ENCODE results near the gene SDR42E1. TPM values are rescaled to one million over a fixed set of nuclear protein-coding genes. Genes with fewer than 3 reads are reported as not detected.

The SDR42E1 gene
- polyA plus RNA-seq, 2 donors: 2.3 to 3.6 TPM

DNA sequence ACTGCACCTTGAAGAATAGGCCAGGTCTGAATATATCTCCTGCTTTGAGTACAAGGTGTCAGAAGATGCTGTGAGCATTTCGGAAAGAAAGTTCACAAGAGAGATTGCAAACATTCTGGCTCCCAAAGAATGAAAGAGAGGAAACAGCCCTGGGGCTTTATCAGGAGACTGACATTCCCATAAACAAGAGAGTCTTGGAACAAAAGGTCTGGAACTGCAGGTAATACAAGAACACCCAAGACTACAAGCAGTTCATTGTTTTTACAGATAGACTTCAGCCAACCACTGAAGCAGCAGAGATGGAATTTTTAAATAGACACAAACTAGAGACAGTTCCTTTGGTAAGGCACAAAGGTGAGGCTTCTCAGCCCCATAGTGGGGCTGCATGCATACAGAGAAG, 38.2 kb upstream of the SDR42E1 start:
- no peaks in the 10 kb centered on the region for H3K27me3 ChIP-seq (ENCODE audit: control insufficient read depth in 1 of 2, insufficient read depth in 2 of 2, low read length in 2 of 2)

DNA sequence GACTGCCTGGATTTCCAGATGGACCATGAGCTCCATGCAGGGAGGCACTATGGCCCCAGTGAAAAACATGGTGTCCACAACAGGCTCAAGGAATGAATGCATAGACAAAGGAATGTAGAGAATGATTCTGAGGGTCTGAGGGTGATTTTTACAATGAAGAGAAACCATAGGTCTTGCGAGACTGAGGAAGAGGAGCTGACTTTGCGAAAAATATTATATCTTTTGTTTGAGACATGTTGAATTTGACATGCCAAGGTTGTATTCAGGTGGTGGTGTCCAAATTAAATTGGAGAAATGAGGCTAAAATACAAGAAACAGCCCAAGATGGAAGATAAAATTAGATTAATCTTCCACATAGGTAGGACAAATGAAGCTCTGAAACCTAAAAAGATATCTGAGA, 36.5 kb upstream of the SDR42E1 start:
- H3K27me3 ChIP-seq (ENCODE audit: control insufficient read depth in 1 of 2, insufficient read depth in 2 of 2, low read length in 2 of 2): no peaks in the 10 kb centered on the region
- H3K9me3 ChIP-seq (ENCODE audit: control insufficient read depth in 2 of 2, insufficient read depth in 1 of 2, low read depth in 1 of 2, low read length in 1 of 2): no peaks in the 10 kb centered on the region
- no peak overlapping the region for H3K4me3 ChIP-seq (ENCODE audit: low read depth in 1 of 2, low read length in 2 of 2)
- H3K36me3 ChIP-seq (ENCODE audit: control insufficient read depth in 2 of 2, insufficient read depth in 2 of 2, low read length in 1 of 2): no peaks in the 10 kb centered on the region
- no peak overlapping the region for H3K27ac ChIP-seq (ENCODE audit: low read depth in 2 of 2, low read length in 1 of 2)
- peaks cover 0 to 6% of the 10 kb centered on the region in 2 donors for H3K4me1 ChIP-seq (ENCODE audit: control insufficient read depth in 2 of 2, insufficient read depth in 2 of 2, low read length in 1 of 2)
- 93 to 98% methylated on average over 2 of the region's 2 CpGs for WGBS, 2 donors

More for the DNA sequence above, 38.2 kb upstream of the SDR42E1 start:
- Histone ChIP-seq H3K4me3 (ENCODE audit: low read depth in 1 of 2, low read length in 2 of 2) (no peak overlapping the region), H3K27ac (ENCODE audit: low read depth in 2 of 2, low read length in 1 of 2) (no peak overlapping the region), H3K4me1 (ENCODE audit: control insufficient read depth in 2 of 2, insufficient read depth in 2 of 2, low read length in 1 of 2) (peaks cover 0 to 6% of the 10 kb centered on the region in 2 donors), H3K9me3 (ENCODE audit: control insufficient read depth in 2 of 2, insufficient read depth in 1 of 2, low read depth in 1 of 2, low read length in 1 of 2) (no peaks in the 10 kb centered on the region), H3K36me3 (ENCODE audit: control insufficient read depth in 2 of 2, insufficient read depth in 2 of 2, low read length in 1 of 2) (no peaks in the 10 kb centered on the region)
- 40 to 56% methylated on average over 1 of the region's 1 CpG for WGBS, 2 donors

DNA sequence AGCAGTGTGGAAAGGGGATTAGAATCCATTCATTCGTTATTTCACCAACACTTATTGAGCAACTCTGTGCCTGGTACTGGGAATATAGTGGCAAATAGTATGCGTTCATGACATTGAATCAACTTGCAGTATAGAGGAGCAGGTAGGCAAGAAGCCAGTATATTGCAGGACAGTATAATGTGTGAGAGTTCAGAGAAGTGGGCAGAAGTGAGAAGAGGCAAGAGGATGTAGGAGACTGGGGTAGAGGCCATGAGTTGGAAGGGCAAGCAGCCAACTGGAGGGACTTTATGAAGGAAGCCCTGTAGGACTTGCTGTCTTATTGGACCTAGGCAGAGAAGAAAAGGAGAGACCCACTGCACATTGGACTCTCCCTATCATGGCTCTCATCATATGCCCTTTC, 36.1 kb upstream of the SDR42E1 start:
- 65 to 68% methylated on average over 2 of the region's 2 CpGs for WGBS, 2 donors
- H3K9me3 ChIP-seq (ENCODE audit: control insufficient read depth in 2 of 2, insufficient read depth in 1 of 2, low read depth in 1 of 2, low read length in 1 of 2): no peaks in the 10 kb centered on the region
- H3K4me3 ChIP-seq (ENCODE audit: low read depth in 1 of 2, low read length in 2 of 2): no peak overlapping the region
- H3K27me3 ChIP-seq (ENCODE audit: control insufficient read depth in 1 of 2, insufficient read depth in 2 of 2, low read length in 2 of 2): no peaks in the 10 kb centered on the region
- H3K27ac ChIP-seq (ENCODE audit: low read depth in 2 of 2, low read length in 1 of 2): no peak overlapping the region
- no peaks in the 10 kb centered on the region for H3K36me3 ChIP-seq (ENCODE audit: control insufficient read depth in 2 of 2, insufficient read depth in 2 of 2, low read length in 1 of 2)
- H3K4me1 ChIP-seq (ENCODE audit: control insufficient read depth in 2 of 2, insufficient read depth in 2 of 2, low read length in 1 of 2): peaks cover 0 to 6% of the 10 kb centered on the region in 2 donors

DNA sequence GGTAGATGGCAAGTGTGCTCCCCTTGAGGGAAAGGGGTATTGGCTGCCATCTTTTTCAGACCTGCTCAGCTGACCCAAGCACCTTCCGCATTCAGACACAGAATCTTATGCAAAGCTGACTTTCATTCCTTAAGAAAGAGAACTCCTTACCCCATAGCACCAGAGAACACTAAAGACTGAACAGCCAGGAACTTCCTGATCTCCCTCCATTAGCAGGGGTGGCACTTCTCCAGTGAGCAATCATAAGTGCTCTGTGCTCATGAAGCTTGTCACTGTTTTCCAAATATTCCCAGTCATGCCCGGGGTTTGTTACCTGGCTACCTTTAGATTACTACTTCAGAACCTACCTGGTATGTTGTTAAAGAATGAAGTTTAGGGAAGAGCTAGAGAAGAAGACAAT, 35.7 kb upstream of the SDR42E1 start:
- Histone ChIP-seq H3K4me1 (ENCODE audit: control insufficient read depth in 2 of 2, insufficient read depth in 2 of 2, low read length in 1 of 2) (peaks cover 0 to 6% of the 10 kb centered on the region in 2 donors), H3K27ac (ENCODE audit: low read depth in 2 of 2, low read length in 1 of 2) (peak overlapping the region in 1 of 2 donors; percentile 28), H3K27me3 (ENCODE audit: control insufficient read depth in 1 of 2, insufficient read depth in 2 of 2, low read length in 2 of 2) (no peaks in the 10 kb centered on the region), H3K36me3 (ENCODE audit: control insufficient read depth in 2 of 2, insufficient read depth in 2 of 2, low read length in 1 of 2) (no peaks in the 10 kb centered on the region), H3K9me3 (ENCODE audit: control insufficient read depth in 2 of 2, insufficient read depth in 1 of 2, low read depth in 1 of 2, low read length in 1 of 2) (no peaks in the 10 kb centered on the region), H3K4me3 (ENCODE audit: low read depth in 1 of 2, low read length in 2 of 2) (no peak overlapping the region)
- WGBS, 2 donors: 75 to 81% methylated on average over 2 of the region's 2 CpGs

GRCh38 chr16:82046541-82046940, 35.3 kb upstream of the SDR42E1 start:
- 76 to 83% methylated on average over 4 of the region's 4 CpGs for WGBS, 2 donors
- no peak overlapping the region for H3K4me3 ChIP-seq (ENCODE audit: low read depth in 1 of 2, low read length in 2 of 2)
- H3K27me3 ChIP-seq (ENCODE audit: control insufficient read depth in 1 of 2, insufficient read depth in 2 of 2, low read length in 2 of 2): no peaks in the 10 kb centered on the region
- peaks cover 0 to 6% of the 10 kb centered on the region in 2 donors for H3K4me1 ChIP-seq (ENCODE audit: control insufficient read depth in 2 of 2, insufficient read depth in 2 of 2, low read length in 1 of 2)
- H3K36me3 ChIP-seq (ENCODE audit: control insufficient read depth in 2 of 2, insufficient read depth in 2 of 2, low read length in 1 of 2): no peaks in the 10 kb centered on the region
- peak overlapping the region in 1 of 2 donors; percentile 28 for H3K27ac ChIP-seq (ENCODE audit: low read depth in 2 of 2, low read length in 1 of 2)
- H3K9me3 ChIP-seq (ENCODE audit: control insufficient read depth in 2 of 2, insufficient read depth in 1 of 2, low read depth in 1 of 2, low read length in 1 of 2): no peaks in the 10 kb centered on the region

DNA sequence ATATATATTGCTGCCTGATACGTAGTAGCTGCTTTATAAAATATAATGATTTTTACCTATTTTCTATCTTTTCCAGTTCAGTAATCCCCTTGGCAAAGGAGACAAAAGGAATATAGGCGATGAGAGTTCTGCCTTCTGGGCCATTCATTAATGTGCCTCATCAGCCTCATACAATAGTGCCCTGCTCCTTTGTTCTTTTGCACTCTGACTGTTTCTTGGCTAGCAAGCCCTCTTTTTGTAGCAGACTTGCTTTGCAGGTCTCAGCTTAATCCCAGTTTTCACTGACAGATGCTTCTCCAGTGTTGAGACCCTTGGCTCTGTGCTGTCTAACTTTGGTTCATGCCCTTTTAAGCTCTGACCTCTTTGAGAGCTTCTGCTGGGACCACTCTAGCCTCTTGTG, 34.2 kb upstream of the SDR42E1 start:
- no peak overlapping the region for H3K4me3 ChIP-seq (ENCODE audit: low read depth in 1 of 2, low read length in 2 of 2)
- peaks cover 0 to 6% of the 10 kb centered on the region in 2 donors for H3K4me1 ChIP-seq (ENCODE audit: control insufficient read depth in 2 of 2, insufficient read depth in 2 of 2, low read length in 1 of 2)
- 34 to 43% methylated on average over 2 of the region's 2 CpGs for WGBS, 2 donors

DNA sequence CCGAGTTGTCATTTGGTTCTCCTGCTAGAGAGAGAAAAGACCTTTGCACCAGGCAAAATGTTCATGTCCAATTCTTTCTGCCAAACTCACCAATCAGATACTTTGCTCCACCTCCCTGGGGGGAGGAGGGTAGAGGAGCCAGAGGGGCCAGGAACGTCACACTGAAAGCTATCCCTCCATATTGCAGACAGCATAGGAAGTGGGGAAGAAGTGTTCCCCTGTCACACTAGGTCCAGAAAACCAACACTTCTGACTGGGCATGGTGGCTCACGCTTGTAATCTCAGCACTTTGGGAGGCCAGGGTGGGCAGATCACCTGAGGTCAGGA, 33.3 kb upstream of the SDR42E1 start:
- H3K36me3 ChIP-seq (ENCODE audit: control insufficient read depth in 2 of 2, insufficient read depth in 2 of 2, low read length in 1 of 2): no peaks in the 10 kb centered on the region

More for the DNA sequence above, 34.2 kb upstream of the SDR42E1 start:
- Histone ChIP-seq H3K36me3 (ENCODE audit: control insufficient read depth in 2 of 2, insufficient read depth in 2 of 2, low read length in 1 of 2) (no peaks in the 10 kb centered on the region), H3K27ac (ENCODE audit: low read depth in 2 of 2, low read length in 1 of 2) (peak overlapping the region in 1 of 2 donors; percentile 9), H3K9me3 (ENCODE audit: control insufficient read depth in 2 of 2, insufficient read depth in 1 of 2, low read depth in 1 of 2, low read length in 1 of 2) (no peaks in the 10 kb centered on the region), H3K27me3 (ENCODE audit: control insufficient read depth in 1 of 2, insufficient read depth in 2 of 2, low read length in 2 of 2) (no peaks in the 10 kb centered on the region)

DNA sequence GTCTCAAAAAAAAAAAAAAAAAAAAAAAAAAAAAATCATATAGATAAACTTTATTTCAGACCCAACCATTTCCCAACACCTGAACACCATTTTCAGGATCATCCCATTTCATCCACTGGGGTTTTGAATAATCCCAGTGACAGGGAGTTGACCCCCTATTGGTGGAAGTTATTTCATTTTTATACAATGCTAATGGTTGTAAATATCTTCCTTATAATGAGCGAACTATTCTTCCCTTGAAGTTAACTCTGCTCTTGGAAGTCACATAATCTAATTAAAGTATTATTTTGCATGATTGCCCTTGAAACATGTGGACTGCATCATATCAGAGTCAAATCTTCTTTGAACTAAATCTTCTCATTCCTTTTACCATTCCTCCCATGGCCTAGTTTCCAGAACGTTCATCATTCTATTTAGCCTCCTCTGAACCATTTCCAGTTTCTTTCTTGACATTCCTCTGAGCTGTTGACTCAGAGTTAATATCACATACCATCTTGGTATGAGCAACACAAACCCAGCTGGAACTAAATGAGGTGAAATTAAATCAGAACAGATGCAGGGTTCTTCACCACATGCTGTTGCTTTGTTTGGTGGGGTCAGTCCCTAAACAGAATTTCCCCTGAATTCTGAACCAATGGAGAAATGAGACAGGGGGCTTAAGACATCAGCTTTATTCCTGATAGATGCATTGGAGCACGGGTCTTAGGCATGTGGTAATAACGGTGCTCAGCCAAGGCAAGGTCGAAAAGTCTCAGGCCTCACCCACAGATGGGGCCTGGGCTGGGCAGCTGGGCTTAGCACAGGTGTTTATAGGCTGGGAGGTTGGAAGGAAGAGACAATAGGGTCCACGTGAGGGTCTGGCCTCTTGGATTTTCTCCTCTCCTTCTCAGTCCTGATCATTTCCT, 32.7 kb upstream of the SDR42E1 start:
- H3K36me3 ChIP-seq (ENCODE audit: control insufficient read depth in 2 of 2, insufficient read depth in 2 of 2, low read length in 1 of 2): no peaks in the 10 kb centered on the region
- H3K9me3 ChIP-seq (ENCODE audit: control insufficient read depth in 2 of 2, insufficient read depth in 1 of 2, low read depth in 1 of 2, low read length in 1 of 2): no peaks in the 10 kb centered on the region
- H3K27me3 ChIP-seq (ENCODE audit: control insufficient read depth in 1 of 2, insufficient read depth in 2 of 2, low read length in 2 of 2): no peaks in the 10 kb centered on the region
- peaks cover 0 to 6% of the 10 kb centered on the region in 2 donors for H3K4me1 ChIP-seq (ENCODE audit: control insufficient read depth in 2 of 2, insufficient read depth in 2 of 2, low read length in 1 of 2)
- H3K27ac ChIP-seq (ENCODE audit: low read depth in 2 of 2, low read length in 1 of 2): peak overlapping the region in 1 of 2 donors; percentile 17
- 57 to 67% methylated on average over 6 of the region's 6 CpGs for WGBS, 2 donors
- no peak overlapping the region for H3K4me3 ChIP-seq (ENCODE audit: low read depth in 1 of 2, low read length in 2 of 2)

More for the DNA sequence above, 33.3 kb upstream of the SDR42E1 start:
- WGBS, 2 donors: 75 to 83% methylated on average over 3 of the region's 3 CpGs
- Histone ChIP-seq H3K27me3 (ENCODE audit: control insufficient read depth in 1 of 2, insufficient read depth in 2 of 2, low read length in 2 of 2) (no peaks in the 10 kb centered on the region), H3K4me3 (ENCODE audit: low read depth in 1 of 2, low read length in 2 of 2) (no peak overlapping the region), H3K9me3 (ENCODE audit: control insufficient read depth in 2 of 2, insufficient read depth in 1 of 2, low read depth in 1 of 2, low read length in 1 of 2) (no peaks in the 10 kb centered on the region), H3K27ac (ENCODE audit: low read depth in 2 of 2, low read length in 1 of 2) (peak overlapping the region in 1 of 2 donors; percentile 17), H3K4me1 (ENCODE audit: control insufficient read depth in 2 of 2, insufficient read depth in 2 of 2, low read length in 1 of 2) (peaks cover 0 to 6% of the 10 kb centered on the region in 2 donors)

DNA sequence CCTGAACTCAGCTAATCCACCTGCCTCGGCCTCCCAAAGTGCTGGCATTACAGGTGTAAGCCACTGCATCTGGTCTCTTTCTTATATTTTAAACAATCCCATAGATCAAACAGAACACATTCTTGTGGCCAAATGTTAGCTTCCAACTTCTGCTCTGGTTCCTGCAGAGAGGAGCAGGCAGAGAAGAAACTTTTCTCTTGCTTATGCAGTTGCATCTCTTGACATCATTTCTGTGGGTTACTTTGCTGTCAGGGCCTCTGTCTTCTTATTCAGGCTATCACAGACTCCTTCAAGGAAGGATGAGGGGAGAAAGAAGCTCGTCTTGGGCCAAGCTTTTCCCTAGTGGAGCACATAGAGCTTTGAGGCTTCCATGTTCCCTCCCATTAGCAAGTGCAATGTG, 31.6 kb upstream of the SDR42E1 start:
- Histone ChIP-seq H3K4me1 (ENCODE audit: control insufficient read depth in 2 of 2, insufficient read depth in 2 of 2, low read length in 1 of 2) (peaks cover 0 to 6% of the 10 kb centered on the region in 2 donors), H3K4me3 (ENCODE audit: low read depth in 1 of 2, low read length in 2 of 2) (no peak overlapping the region), H3K9me3 (ENCODE audit: control insufficient read depth in 2 of 2, insufficient read depth in 1 of 2, low read depth in 1 of 2, low read length in 1 of 2) (no peaks in the 10 kb centered on the region), H3K27ac (ENCODE audit: low read depth in 2 of 2, low read length in 1 of 2) (no peak overlapping the region), H3K36me3 (ENCODE audit: control insufficient read depth in 2 of 2, insufficient read depth in 2 of 2, low read length in 1 of 2) (no peaks in the 10 kb centered on the region), H3K27me3 (ENCODE audit: control insufficient read depth in 1 of 2, insufficient read depth in 2 of 2, low read length in 2 of 2) (no peaks in the 10 kb centered on the region)
- 80 to 81% methylated on average over 2 of the region's 2 CpGs for WGBS, 2 donors

DNA sequence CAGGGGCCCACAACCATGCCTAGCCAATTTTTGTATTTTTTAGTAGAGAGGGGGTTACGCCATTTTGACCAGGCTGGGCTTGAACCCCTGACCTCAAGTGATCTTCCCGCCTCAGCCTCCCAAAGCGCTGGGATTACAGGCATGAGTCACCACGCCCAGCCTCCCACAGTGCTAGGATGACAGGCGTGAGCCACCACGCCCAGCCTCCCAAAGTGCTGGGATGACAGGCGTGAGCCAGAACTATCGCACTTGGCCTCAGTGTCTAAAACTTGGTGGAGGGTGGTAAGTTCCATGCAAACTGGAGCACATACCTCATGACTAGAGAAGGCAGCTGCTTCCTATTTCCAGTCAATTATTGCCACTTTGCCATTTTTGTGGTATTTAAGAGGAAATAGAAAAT, 30.9 kb upstream of the SDR42E1 start:
- 87 to 89% methylated on average over 8 of the region's 8 CpGs for WGBS, 2 donors
- peaks cover 0 to 4% of the 10 kb centered on the region in 2 donors for H3K4me1 ChIP-seq (ENCODE audit: control insufficient read depth in 2 of 2, insufficient read depth in 2 of 2, low read length in 1 of 2)
- no peak overlapping the region for H3K4me3 ChIP-seq (ENCODE audit: low read depth in 1 of 2, low read length in 2 of 2)
- no peaks in the 10 kb centered on the region for H3K36me3 ChIP-seq (ENCODE audit: control insufficient read depth in 2 of 2, insufficient read depth in 2 of 2, low read length in 1 of 2)
- no peaks in the 10 kb centered on the region for H3K9me3 ChIP-seq (ENCODE audit: control insufficient read depth in 2 of 2, insufficient read depth in 1 of 2, low read depth in 1 of 2, low read length in 1 of 2)
- H3K27ac ChIP-seq (ENCODE audit: low read depth in 2 of 2, low read length in 1 of 2): no peak overlapping the region
- H3K27me3 ChIP-seq (ENCODE audit: control insufficient read depth in 1 of 2, insufficient read depth in 2 of 2, low read length in 2 of 2): no peaks in the 10 kb centered on the region

Data from esophagus (tissue), 2 donors.